HG02852 (cell line): ENCODE results near the gene RPRD1B.
"Not testable (repeated sequence)": the region's sequence is repeated elsewhere in the genome, so short reads cannot be mapped to it uniquely, and the experiment has no call there.

Experiments
- ATAC-seq: cut with Tn5 transposase; IDR thresholded peaks from one replicate; pipeline ENCODE4 v1.9.1; 2021; ENCODE audit warnings: mild to moderate bottlenecking, moderate library complexity; ENCODE audit not compliant: unreplicated experiment

The RPRD1B gene

GRCh38 chr20:38095017-38095686 is 61.6 kb downstream of the RPRD1B start:
- ATAC-seq, result no peak

DNA sequence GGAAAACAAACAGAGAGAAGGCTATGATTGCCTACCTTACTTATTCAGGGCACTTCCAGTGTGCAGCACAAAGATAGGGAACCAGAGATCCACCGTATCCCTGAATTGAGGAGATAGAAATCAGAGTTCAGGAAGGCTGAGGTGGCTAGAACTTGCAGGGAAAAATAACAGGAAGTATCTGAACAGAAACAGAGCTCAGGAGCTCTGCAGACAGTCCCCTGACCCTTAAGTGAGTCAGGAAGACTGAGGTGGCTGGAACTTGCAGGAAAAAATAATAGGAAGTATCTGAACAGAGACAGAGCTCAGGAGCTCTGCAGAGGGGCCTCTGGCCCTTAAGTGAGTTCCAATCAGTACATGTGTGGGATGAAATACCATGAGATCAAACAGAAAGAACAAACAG is 65.4 kb downstream of the RPRD1B start:
- ATAC-seq, result no peak

DNA sequence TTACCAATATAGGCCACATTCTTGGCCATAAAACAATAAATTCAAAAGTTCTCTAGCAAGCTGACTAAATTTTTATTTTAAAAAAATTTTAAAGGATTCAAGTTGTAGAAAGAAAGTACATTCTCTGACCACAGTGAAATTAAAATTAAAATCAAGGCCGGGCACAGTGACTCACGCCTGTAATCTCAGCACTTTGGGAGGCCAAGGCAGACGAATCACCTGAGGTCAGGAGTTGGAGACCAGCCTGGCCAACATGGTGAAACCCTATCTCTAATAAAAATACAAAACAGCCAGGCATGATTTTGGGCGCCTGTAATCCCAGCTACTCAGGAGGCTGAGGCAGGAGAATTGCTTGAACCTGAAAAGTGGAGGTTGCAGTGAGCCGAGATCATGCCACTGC is 68.7 kb downstream of the RPRD1B start:
- not testable (repeated sequence) for ATAC-seq

- ATAC-seq, result no peak
Measured at GRCh38 chr20:38104285-38104684, 70.7 kb downstream of the RPRD1B start.

GRCh38 chr20:38106461-38106860 is 72.9 kb downstream of the RPRD1B start:
- ATAC-seq, result no peak

GRCh38 chr20:38107386-38107785 is 73.8 kb downstream of the RPRD1B start:
- ATAC-seq, result not testable (repeated sequence)

- ATAC-seq, result not testable (repeated sequence)
Measured at GRCh38 chr20:38107916-38108315, 74.4 kb downstream of the RPRD1B start.

GRCh38 chr20:38108438-38108985 is 75.0 kb downstream of the RPRD1B start:
- ATAC-seq, result no peak

DNA sequence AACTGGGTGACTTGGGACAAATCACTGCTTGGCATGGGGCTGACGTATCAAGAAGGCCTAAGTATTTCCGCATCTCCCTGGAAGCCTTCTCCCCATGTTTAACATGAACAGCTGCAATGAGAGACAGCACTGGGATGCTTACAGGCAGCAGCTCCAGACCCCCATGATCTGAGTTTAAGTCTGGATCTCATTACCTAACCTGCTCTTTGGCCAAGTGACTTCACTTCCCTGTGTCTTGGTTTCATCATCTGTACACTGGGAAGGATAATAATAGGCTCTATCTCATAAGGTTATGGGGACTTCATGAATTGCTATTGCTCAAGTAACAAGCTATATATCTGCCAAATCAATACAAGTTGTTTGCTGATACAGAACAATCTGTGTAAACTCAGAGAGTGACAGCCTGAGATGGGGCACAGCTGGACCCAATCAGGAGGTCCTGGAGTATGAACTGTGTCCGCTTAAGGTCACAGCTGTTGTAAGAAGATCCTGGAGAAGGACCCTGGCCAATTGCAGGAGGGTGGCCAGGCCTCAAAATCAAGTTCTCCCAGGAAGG is 75.5 kb downstream of the RPRD1B start:
- ATAC-seq, result no peak

- ATAC-seq, result no peak
Measured at GRCh38 chr20:38109591-38110524, 76.3 kb downstream of the RPRD1B start.

DNA sequence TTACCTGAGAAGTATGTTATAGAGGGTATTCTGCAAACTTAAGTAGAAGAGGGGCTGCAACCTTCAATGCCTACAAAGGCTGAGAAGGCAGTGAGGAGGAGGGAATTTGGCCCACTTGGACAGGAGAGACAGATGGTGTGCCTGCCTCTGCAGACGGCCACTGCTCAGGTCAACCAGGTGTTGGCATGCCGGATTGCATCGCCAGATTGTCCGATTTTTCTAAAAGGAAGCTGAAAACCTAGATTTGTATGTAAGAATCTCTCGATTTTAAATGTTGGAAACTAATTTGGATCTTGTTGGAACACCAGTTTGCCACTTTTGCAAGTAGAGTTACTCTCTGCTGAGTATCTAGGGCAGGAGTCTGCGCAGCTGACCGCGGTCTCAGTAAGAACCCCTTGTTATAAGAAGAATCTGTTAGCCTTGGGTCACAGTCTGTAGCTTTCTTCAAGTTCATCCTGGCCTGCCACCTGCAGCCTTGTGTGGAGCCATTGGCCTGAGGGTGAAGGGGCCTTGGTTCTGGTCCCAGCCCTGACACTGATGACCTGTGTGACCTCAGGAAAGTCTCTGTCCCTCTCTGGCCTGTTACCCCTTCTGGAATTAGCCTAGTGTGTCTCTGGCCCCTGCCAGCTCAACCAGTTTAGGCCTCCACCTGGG is 77.1 kb downstream of the RPRD1B start:
- no peak for ATAC-seq

- no peak for ATAC-seq
Measured at GRCh38 chr20:38111366-38112232, 78.1 kb downstream of the RPRD1B start.

GRCh38 chr20:38112261-38112929 is 78.8 kb downstream of the RPRD1B start:
- no peak for ATAC-seq

GRCh38 chr20:38112930-38113294 is 79.4 kb downstream of the RPRD1B start:
- ATAC-seq, result no peak

GRCh38 chr20:38113401-38114325 is 80.1 kb downstream of the RPRD1B start:
- ATAC-seq, result no peak

DNA sequence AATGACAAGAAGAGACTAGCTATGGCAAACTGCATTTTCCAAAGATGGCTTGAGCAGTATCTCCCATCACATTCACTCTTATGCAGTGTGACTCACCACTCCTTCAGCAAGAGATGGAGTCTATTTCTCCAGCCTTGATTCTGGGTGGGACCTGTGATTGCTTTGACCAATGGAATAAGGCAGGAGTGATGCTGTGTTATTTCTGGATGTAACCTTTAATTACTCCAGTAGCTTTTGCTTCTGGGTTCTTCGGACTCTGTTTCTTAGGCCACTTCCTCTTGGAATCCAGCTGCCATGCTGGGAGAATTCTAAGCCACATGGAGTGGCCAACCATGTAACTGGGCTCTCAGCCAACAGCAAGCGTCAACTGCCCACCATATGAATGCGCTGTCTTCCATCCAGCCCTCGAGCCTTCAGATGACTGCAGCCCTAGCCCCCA is 80.8 kb downstream of the RPRD1B start:
- no peak for ATAC-seq

DNA sequence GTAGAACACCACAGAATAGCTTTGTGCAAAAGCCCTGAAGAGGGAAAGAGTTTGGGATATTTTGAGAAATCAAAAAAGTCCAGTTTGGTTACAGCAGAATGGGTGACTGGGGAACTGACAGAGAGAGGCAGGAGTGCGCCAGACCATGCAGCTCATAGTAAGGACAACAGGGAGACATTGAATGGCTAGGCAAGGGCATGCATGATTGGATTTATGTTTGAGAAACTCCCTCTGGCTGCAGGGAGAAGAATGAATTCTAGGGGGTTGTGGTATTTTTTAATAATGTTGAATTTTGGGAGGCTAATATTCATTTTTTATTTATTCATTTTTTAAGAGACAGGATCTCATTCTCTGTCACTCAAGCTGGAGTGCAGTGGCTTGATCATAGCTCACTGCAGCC is 81.7 kb downstream of the RPRD1B start:
- no peak for ATAC-seq

DNA sequence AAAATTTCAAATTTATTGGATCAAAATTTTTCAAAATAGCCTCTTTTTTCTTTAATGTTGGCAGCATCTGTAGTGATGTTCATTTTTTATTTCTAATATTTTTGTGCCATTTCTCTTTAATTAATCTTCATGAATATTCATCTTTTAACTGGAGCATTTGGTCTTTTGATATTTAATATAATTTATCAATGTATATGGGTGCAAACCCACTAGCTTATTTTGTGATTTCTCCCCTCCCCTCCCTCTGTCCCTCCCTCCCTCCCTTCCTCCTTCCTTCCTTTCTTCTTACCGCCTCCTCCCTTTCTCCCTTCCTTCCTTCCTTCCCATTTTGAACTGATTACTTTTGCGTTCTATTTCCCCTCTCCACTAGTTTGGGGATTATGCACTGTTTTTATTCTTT is 82.3 kb downstream of the RPRD1B start:
- ATAC-seq, result no peak
